MM.1S (cell line): ENCODE results near the gene STMN3.

Experiments used
- DNase-seq: peaks from one replicate; pipeline ENCODE4 v3.0.0-alpha.2; 2015
- H2AFZ ChIP-seq: fragments of 300-600 bp; sonication (generic); 2 replicates; pipeline ENCODE4 v1.6.0; 2016; ENCODE audit warnings: antibody characterized with exemption, low read length
- H3F3A ChIP-seq: fragments of 300-600 bp; sonication (generic); 2 replicates; pipeline ENCODE4 v1.6.1; 2016; ENCODE audit warnings: mild to moderate bottlenecking, antibody characterized with exemption, low read length, moderate library complexity, mixed read lengths; ENCODE audit not compliant: insufficient read depth
- H3K27ac ChIP-seq: fragments of 300-600 bp; sonication (generic); 2 replicates; pipeline ENCODE4 v1.5.1; 2016; ENCODE audit warnings: mild to moderate bottlenecking, low read length
- H3K27me3 ChIP-seq: fragments of 300-600 bp; sonication (generic); replicated peaks from 2 replicates; pipeline ENCODE4 v1.6.0; 2016; ENCODE audit warnings: low read length; ENCODE audit not compliant: insufficient read depth
- H3K36me3 ChIP-seq: fragments of 300-600 bp; sonication (generic); replicated peaks from 2 replicates; pipeline ENCODE4 v1.6.1; 2016; ENCODE audit warnings: mild to moderate bottlenecking, low read length, mixed read lengths; ENCODE audit not compliant: insufficient read depth
- H3K4me1 ChIP-seq: fragments of 300-600 bp; sonication (generic); 2 replicates; pipeline ENCODE4 v1.6.1; 2016; ENCODE audit warnings: low read length, mixed read lengths
- H3K4me2 ChIP-seq: fragments of 300-600 bp; sonication (generic); 2 replicates; pipeline ENCODE4 v1.6.0; 2016; ENCODE audit warnings: low read depth, low read length
- H3K4me3 ChIP-seq: fragments of 300-600 bp; sonication (generic); 2 replicates; pipeline ENCODE4 v1.5.1; 2016; ENCODE audit warnings: low read length, mixed read lengths
- H3K79me2 ChIP-seq: fragments of 300-600 bp; sonication (generic); 2 replicates; pipeline ENCODE4 v1.6.1; 2016; ENCODE audit warnings: mixed run types, low read length, mixed read lengths
- H3K9ac ChIP-seq: fragments of 300-600 bp; sonication (generic); 2 replicates; pipeline ENCODE4 v1.6.1; 2016; ENCODE audit warnings: low read length, mixed read lengths
- H3K9me2 ChIP-seq: fragments of 300-600 bp; sonication (generic); replicated peaks from 2 replicates; pipeline ENCODE4 v1.6.1; 2016; ENCODE audit warnings: mild to moderate bottlenecking, low read length, mixed read lengths; ENCODE audit not compliant: insufficient read depth
- H3K9me3 ChIP-seq: fragments of 300-600 bp; sonication (generic); replicated peaks from 2 replicates; pipeline ENCODE4 v1.6.1; 2016; ENCODE audit warnings: mild to moderate bottlenecking, low read length, mixed read lengths; ENCODE audit not compliant: insufficient read depth
- H4K20me1 ChIP-seq: fragments of 300-600 bp; sonication (generic); 2 replicates; pipeline ENCODE4 v1.6.1; 2016; ENCODE audit warnings: mild to moderate bottlenecking, low read length, moderate library complexity, mixed read lengths; ENCODE audit not compliant: insufficient read depth
- EZH2 ChIP-seq: fragments of 300-600 bp; sonication (generic); optimal IDR thresholded peaks from 2 replicates; pipeline ENCODE3; 2017; ENCODE audit warnings: low read depth, mild to moderate bottlenecking, antibody characterized with exemption, low read length, mixed read lengths
- EZH2phosphoT487 ChIP-seq: fragments of 300-600 bp; sonication (generic); IDR thresholded peaks from 2 replicates; pipeline ENCODE4 v1.6.1; 2018; ENCODE audit warnings: antibody characterized with exemption, low read length
- TF ChIP-seq, protein P1 (sequence below): fragments of 300-600 bp; sonication (generic); IDR thresholded peaks from 2 replicates; pipeline ENCODE4 v1.5.1; 2016; ENCODE audit warnings: antibody characterized with exemption, low read length, mixed read lengths

Gene STMN3

DNA sequence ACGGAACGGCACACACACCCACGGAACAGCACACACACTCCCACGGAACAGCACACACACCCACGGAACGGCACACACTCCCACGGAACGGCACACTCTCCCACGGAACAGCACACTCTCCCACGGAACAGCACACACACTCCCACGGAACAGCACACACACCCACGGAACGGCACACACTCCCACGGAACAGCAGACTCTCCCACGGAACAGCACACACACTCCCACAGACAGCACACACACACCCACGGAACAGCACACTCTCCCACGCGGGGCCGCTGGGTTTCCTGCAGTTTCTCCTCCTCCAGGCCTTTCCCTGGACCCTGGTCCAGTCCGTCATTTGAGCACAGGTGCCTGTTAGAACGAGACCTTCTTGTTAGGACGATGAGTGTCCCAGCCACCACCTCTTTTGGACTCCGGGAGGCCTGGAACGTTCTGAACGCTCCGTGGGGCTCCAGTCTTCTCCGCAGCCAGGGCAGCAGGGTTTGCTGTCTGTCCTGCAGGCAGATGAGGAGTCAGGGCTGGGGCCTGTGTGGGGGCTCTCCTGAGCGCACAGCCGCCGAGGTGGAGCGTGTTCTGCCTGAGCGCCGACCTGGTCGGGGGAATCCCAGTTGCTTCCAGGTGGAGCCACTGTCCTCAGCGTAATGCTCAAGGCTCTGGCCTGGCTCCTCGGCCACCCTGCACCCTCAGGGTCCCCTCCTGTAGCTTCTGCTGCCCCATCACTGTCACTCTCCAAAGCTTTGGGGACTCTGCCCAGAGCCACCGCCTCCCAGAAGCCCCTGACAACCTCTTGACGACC is 25.6 kb upstream of the STMN3 start:
- Histone ChIP-seq H3K36me3 (no peaks in the 10 kb centered on the region), H3K79me2 (no peaks in the 10 kb centered on the region), H3K9me2 (no peaks in the 10 kb centered on the region), H3K4me2 (no peak overlapping the region), H3F3A (no peaks in the 10 kb centered on the region), H3K9ac (no peak overlapping the region), H4K20me1 (no peaks in the 10 kb centered on the region), H3K4me1 (no peaks in the 10 kb centered on the region), H3K9me3 (no peaks in the 10 kb centered on the region), H3K27ac (no peak overlapping the region), H3K4me3 (no peak overlapping the region), H2AFZ (no peak overlapping the region), H3K27me3 (no peaks in the 10 kb centered on the region)
- DNase-seq, result no peak
- TF ChIP-seq, protein P1, sequence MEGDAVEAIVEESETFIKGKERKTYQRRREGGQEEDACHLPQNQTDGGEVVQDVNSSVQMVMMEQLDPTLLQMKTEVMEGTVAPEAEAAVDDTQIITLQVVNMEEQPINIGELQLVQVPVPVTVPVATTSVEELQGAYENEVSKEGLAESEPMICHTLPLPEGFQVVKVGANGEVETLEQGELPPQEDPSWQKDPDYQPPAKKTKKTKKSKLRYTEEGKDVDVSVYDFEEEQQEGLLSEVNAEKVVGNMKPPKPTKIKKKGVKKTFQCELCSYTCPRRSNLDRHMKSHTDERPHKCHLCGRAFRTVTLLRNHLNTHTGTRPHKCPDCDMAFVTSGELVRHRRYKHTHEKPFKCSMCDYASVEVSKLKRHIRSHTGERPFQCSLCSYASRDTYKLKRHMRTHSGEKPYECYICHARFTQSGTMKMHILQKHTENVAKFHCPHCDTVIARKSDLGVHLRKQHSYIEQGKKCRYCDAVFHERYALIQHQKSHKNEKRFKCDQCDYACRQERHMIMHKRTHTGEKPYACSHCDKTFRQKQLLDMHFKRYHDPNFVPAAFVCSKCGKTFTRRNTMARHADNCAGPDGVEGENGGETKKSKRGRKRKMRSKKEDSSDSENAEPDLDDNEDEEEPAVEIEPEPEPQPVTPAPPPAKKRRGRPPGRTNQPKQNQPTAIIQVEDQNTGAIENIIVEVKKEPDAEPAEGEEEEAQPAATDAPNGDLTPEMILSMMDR, result no peak
- TF ChIP-seq EZH2 (no peak), EZH2phosphoT487 (no peak)

- Histone ChIP-seq H3K9me2 (no peaks in the 10 kb centered on the region), H3K4me1 (no peaks in the 10 kb centered on the region), H3K9me3 (no peaks in the 10 kb centered on the region), H3K79me2 (no peaks in the 10 kb centered on the region), H3K27ac (no peak overlapping the region), H4K20me1 (no peaks in the 10 kb centered on the region), H3K4me3 (no peak overlapping the region), H2AFZ (no peak overlapping the region), H3K36me3 (no peaks in the 10 kb centered on the region), H3F3A (no peaks in the 10 kb centered on the region), H3K4me2 (no peak overlapping the region), H3K9ac (no peak overlapping the region), H3K27me3 (no peaks in the 10 kb centered on the region)
- TF ChIP-seq, protein P1, result no peak
- TF ChIP-seq EZH2 (no peak), EZH2phosphoT487 (no peak)
- DNase-seq, result no peak
Measured at GRCh38 chr20:63678071-63678470, 24.8 kb upstream of the STMN3 start.

GRCh38 chr20:63675681-63676368 is 22.6 kb upstream of the STMN3 start:
- H3K27ac ChIP-seq, result no peak overlapping the region
- no peaks in the 10 kb centered on the region for H3K9me2 ChIP-seq
- no peaks in the 10 kb centered on the region for H3K4me1 ChIP-seq
- no peaks in the 10 kb centered on the region for H3K36me3 ChIP-seq
- DNase-seq, result no peak
- H2AFZ ChIP-seq, result no peak overlapping the region
- no peaks in the 10 kb centered on the region for H3K79me2 ChIP-seq
- H3K27me3 ChIP-seq, result no peaks in the 10 kb centered on the region
- H4K20me1 ChIP-seq, result no peaks in the 10 kb centered on the region
- no peak overlapping the region for H3K4me2 ChIP-seq
- H3K9ac ChIP-seq, result no peak overlapping the region
- no peaks in the 10 kb centered on the region for H3K9me3 ChIP-seq
- H3F3A ChIP-seq, result no peaks in the 10 kb centered on the region
- TF ChIP-seq EZH2phosphoT487 (no peak), EZH2 (no peak)
- TF ChIP-seq, protein P1, result no peak
- H3K4me3 ChIP-seq, result no peak overlapping the region
